GM19035 (cell line): ENCODE results near the gene CEBPZOS.
A peak's percentile ranks its signal among the peaks of the same experiment; 100 is the strongest.

Experiments used
- ATAC-seq: cut with Tn5 transposase; IDR thresholded peaks from one replicate; pipeline ENCODE4 v1.9.1; 2021; ENCODE audit not compliant: unreplicated experiment

The CEBPZOS gene

GRCh38 chr2:37196320-37197195 is at the start of gene CEBPZOS:
CEBPZOS (plus strand) TSS chr2:37196496; CDS start chr2:37199705, 3,209 bp downstream.
- ATAC-seq, result peak; percentile 78

- ATAC-seq, result no peak
Observed at GRCh38 chr2:37148325-37148724, 48.0 kb upstream of the CEBPZOS start.

- no peak for ATAC-seq
Observed at GRCh38 chr2:37149626-37150322, 46.5 kb upstream of the CEBPZOS start.

- ATAC-seq, result no peak
Observed at GRCh38 chr2:37153224-37153623, 43.1 kb upstream of the CEBPZOS start.

- ATAC-seq, result no peak
Observed at GRCh38 chr2:37154785-37155184, 41.5 kb upstream of the CEBPZOS start.

- peak; percentile 31 for ATAC-seq
Observed at GRCh38 chr2:37156071-37156856, 40.0 kb upstream of the CEBPZOS start.

GRCh38 chr2:37156857-37157714 is 39.2 kb upstream of the CEBPZOS start, which contains the start of gene EIF2AK2:
EIF2AK2 (minus strand) TSS chr2:37156980; CDS start chr2:37147806, 9,174 bp downstream.
- peak; percentile 84 for ATAC-seq

GRCh38 chr2:37164757-37165156 is 31.5 kb upstream of the CEBPZOS start:
- no peak for ATAC-seq

GRCh38 chr2:37167636-37168180 is 28.6 kb upstream of the CEBPZOS start:
- ATAC-seq, result no peak

GRCh38 chr2:37168217-37168981 is 27.9 kb upstream of the CEBPZOS start:
- peak; percentile 52 for ATAC-seq

- ATAC-seq, result no peak
Observed at GRCh38 chr2:37171624-37171950, 24.7 kb upstream of the CEBPZOS start.

GRCh38 chr2:37173741-37174140 is 22.6 kb upstream of the CEBPZOS start:
- no peak for ATAC-seq

- ATAC-seq, result no peak
Observed at GRCh38 chr2:37180006-37180639, 16.2 kb upstream of the CEBPZOS start.

GRCh38 chr2:37180640-37181039 is 15.7 kb upstream of the CEBPZOS start:
- ATAC-seq, result no peak

- no peak for ATAC-seq
Observed at GRCh38 chr2:37181726-37182684, 14.3 kb upstream of the CEBPZOS start.

GRCh38 chr2:37188570-37188969 is 7.7 kb upstream of the CEBPZOS start, which contains the start of gene SULT6B1:
SULT6B1 (minus strand) TSS chr2:37188670; CDS start chr2:37188640, 30 bp downstream.
- no peak for ATAC-seq

GRCh38 chr2:37189452-37190153 is 6.7 kb upstream of the CEBPZOS start:
- no peak for ATAC-seq
